NT2/D1 (cell line): Measurements from ENCODE around the gene AP1S2.

Experiments used
- DNase-seq: peaks from one replicate; pipeline ENCODE4 v3.0.0-alpha.2; 2011; ENCODE audit warnings: low read depth, low spot score
- H3K27me3 ChIP-seq: 2 replicates; pipeline ENCODE4 v1.6.0; 2011; ENCODE audit warnings: mild to moderate bottlenecking; ENCODE audit not compliant: insufficient read length, insufficient read depth
- H3K36me3 ChIP-seq: 2 replicates; pipeline ENCODE4 v1.6.1; 2011; ENCODE audit warnings: mild to moderate bottlenecking, low read length, mixed read lengths; ENCODE audit not compliant: insufficient read depth, insufficient read length
- H3K4me1 ChIP-seq: 2 replicates; pipeline ENCODE4 v1.5.1; 2011; ENCODE audit not compliant: insufficient read depth, insufficient read length
- H3K4me3 ChIP-seq: 2 replicates; pipeline ENCODE4 v1.5.1; 2011; ENCODE audit warnings: low read depth; ENCODE audit not compliant: insufficient read length
- H3K9ac ChIP-seq: 2 replicates; pipeline ENCODE4 v1.6.0; 2011; ENCODE audit warnings: low read depth; ENCODE audit not compliant: insufficient read length
- H3K9me3 ChIP-seq: 2 replicates; pipeline ENCODE4 v1.5.1; 2011; ENCODE audit warnings: mild to moderate bottlenecking, low read length; ENCODE audit not compliant: insufficient read depth
- SUZ12 ChIP-seq: IDR thresholded peaks from 2 replicates; pipeline ENCODE4 v1.6.1; 2011; ENCODE audit not compliant: insufficient read length, insufficient read depth; ENCODE audit errors: extremely low read depth
- YY1 ChIP-seq: IDR thresholded peaks from 2 replicates; pipeline ENCODE4 v1.6.1; 2011; ENCODE audit not compliant: insufficient read length, insufficient read depth
- ZNF274 ChIP-seq: IDR thresholded peaks from 2 replicates; pipeline ENCODE4 v1.6.1; 2011; ENCODE audit warnings: mild to moderate bottlenecking, low read depth, low read length

AP1S2 gene

DNA sequence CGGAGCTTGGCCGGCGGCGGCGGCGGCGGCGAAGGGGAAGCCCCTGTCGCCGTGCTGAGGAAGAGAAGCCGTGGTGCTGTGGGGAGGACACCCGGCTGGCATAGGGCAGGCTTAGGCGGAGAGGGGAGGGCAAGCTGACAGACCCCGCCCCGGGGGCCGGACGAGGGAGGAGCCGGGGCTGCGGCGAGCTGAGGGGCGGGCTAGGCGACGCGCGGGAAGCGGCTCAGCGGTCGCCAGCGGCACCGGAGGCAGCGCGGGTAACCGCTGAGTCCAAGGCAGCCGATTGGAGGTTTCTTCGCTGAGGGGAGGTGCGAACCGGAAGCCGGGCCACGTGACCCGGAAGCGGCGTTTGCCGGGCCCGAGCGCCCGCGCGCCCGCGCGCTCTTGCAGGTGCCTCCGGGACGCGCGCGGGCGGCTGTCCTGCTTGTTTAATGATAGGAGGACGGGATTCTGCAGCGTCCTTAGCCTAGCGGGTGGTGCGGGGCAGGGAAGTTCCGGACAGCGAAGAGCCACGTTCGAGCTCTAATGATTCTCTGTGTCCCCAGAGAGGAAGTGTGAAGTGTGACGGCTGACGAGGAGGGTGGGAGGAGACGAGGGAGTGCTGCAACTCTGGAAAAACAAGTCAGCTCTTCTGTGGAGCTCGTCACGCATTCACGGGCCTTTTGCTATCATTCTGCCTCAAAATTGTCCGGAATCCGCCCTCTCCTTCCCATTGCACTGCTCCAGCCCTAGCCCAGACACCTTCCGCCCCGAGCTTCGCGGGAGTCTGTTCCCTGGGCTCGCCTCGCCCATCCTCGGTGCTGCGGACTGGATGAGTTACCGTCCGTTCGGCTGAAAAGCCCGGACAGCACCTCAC is at the start of gene AP1S2:
Gene AP1S2 (minus strand): TSS at position 102 of the 856 bp plus-strand sequence. CDS start 2,289 bp downstream, outside the sequence.
- Histone ChIP-seq H3K36me3 (peaks cover 25% of the 10 kb centered on the region), H3K4me3 (peak within 1 kb of the TSS; percentile 80), H3K9me3 (no peaks in the 10 kb centered on the region), H3K27me3 (no peaks in the 10 kb centered on the region), H3K4me1 (no peaks in the 10 kb centered on the region), H3K9ac (peak within 1 kb of the TSS; percentile 86)
- TF ChIP-seq ZNF274 (no peak), SUZ12 (no peak), YY1 (no peak)
- peak; percentile 90 for DNase-seq

DNA sequence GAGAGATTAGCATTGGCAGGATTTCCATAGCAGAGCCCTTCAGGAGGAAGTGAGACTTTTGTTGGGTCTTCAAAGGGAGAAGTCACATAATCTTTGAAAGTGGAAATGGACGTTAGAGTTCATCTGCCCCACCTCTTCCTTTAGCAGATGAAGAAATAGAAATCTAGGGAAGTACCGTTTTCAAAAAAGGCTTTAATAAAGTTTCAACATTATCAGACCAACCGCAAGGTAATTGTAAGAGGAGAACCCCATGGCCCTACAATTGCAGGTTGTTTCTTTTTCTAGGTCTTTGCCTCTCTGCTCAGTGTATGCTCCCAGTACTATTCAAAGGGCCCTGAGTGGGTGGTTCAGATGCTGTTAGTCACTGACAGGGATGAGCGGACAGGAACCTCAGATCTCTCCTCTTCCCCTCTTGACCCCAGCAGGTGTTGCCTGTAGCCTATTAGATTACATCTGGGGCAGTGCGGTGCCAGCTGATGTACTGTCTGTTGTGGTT is 48.6 kb upstream of the AP1S2 start:
- Histone ChIP-seq H3K4me1 (no peaks in the 10 kb centered on the region), H3K9ac (no peak overlapping the region), H3K4me3 (no peak overlapping the region), H3K9me3 (peaks cover 13% of the 10 kb centered on the region; the same call in 1 of the 2 replicates), H3K27me3 (no peaks in the 10 kb centered on the region), H3K36me3 (no peaks in the 10 kb centered on the region)
- DNase-seq: no peak
- no peak for TF ChIP-seq ZNF274
- TF ChIP-seq SUZ12: no peak
- no peak for TF ChIP-seq YY1

- Histone ChIP-seq H3K9me3 (no peaks in the 10 kb centered on the region), H3K9ac (no peak overlapping the region), H3K36me3 (no peaks in the 10 kb centered on the region), H3K4me1 (no peaks in the 10 kb centered on the region), H3K4me3 (no peak overlapping the region), H3K27me3 (no peaks in the 10 kb centered on the region)
- DNase-seq: no peak
- TF ChIP-seq SUZ12: no peak
- TF ChIP-seq YY1: no peak
- no peak for TF ChIP-seq ZNF274
Measured at GRCh38 chrX:15895334-15895733, 40.7 kb upstream of the AP1S2 start.

- Histone ChIP-seq H3K27me3 (no peaks in the 10 kb centered on the region), H3K4me3 (no peak overlapping the region), H3K9me3 (no peaks in the 10 kb centered on the region), H3K9ac (no peak overlapping the region), H3K4me1 (no peaks in the 10 kb centered on the region), H3K36me3 (no peaks in the 10 kb centered on the region)
- no peak for DNase-seq
- TF ChIP-seq SUZ12 (no peak), ZNF274 (no peak)
Measured at GRCh38 chrX:15894724-15895123, 40.1 kb upstream of the AP1S2 start.

- no peaks in the 10 kb centered on the region for H3K36me3 ChIP-seq
- no peak overlapping the region for H3K9ac ChIP-seq
- H3K4me1 ChIP-seq: no peaks in the 10 kb centered on the region
- no peaks in the 10 kb centered on the region for H3K27me3 ChIP-seq
- no peaks in the 10 kb centered on the region for H3K9me3 ChIP-seq
- DNase-seq: no peak
- H3K4me3 ChIP-seq: no peak overlapping the region
- TF ChIP-seq SUZ12: no peak
- no peak for TF ChIP-seq ZNF274
- TF ChIP-seq YY1: no peak
Measured at GRCh38 chrX:15890463-15890862, 35.9 kb upstream of the AP1S2 start.

- no peaks in the 10 kb centered on the region for H3K4me1 ChIP-seq
- no peak overlapping the region for H3K4me3 ChIP-seq
- H3K36me3 ChIP-seq: no peaks in the 10 kb centered on the region
- TF ChIP-seq SUZ12 (no peak), YY1 (no peak), ZNF274 (no peak)
- no peak overlapping the region for H3K9ac ChIP-seq
- H3K27me3 ChIP-seq: no peaks in the 10 kb centered on the region
- DNase-seq: no peak
- H3K9me3 ChIP-seq: no peaks in the 10 kb centered on the region
Measured at GRCh38 chrX:15888062-15888461, 33.4 kb upstream of the AP1S2 start.

DNA sequence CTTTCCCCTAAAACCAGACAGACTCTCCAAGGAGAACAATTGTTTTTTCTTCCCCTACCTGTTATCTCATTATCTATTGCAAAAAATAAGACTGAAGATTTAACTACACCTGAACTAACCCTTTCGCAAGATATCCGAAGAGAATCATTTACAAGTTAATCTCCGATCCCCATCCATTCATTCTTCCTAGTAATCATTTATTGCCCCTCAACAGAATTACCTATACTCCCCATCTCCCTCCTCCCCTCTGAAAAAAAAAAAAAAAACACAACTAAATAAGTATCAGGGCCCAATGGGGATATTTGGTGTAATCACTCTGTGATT is 28.9 kb upstream of the AP1S2 start:
- Histone ChIP-seq H3K9ac (no peak overlapping the region), H3K9me3 (peaks cover 14% of the 10 kb centered on the region; the same call in 1 of the 2 replicates), H3K36me3 (no peaks in the 10 kb centered on the region), H3K4me3 (no peak overlapping the region), H3K4me1 (no peaks in the 10 kb centered on the region), H3K27me3 (no peaks in the 10 kb centered on the region)
- DNase-seq: no peak
- TF ChIP-seq ZNF274: no peak
- TF ChIP-seq SUZ12: no peak
- no peak for TF ChIP-seq YY1
